HG03103 (cell line): ENCODE data around the gene MESP2.

ENCODE experiments used
- ATAC-seq: cut with Tn5 transposase; IDR thresholded peaks from one replicate; pipeline ENCODE4 v1.9.1; 2021; ENCODE audit warnings: low read depth; ENCODE audit not compliant: unreplicated experiment

MESP2 gene

GRCh38 chr15:89812847-89813320 is 36.8 kb downstream of the MESP2 start:
- ATAC-seq = no peak

GRCh38 chr15:89813381-89814111 is 37.4 kb downstream of the MESP2 start:
- ATAC-seq = no peak

DNA sequence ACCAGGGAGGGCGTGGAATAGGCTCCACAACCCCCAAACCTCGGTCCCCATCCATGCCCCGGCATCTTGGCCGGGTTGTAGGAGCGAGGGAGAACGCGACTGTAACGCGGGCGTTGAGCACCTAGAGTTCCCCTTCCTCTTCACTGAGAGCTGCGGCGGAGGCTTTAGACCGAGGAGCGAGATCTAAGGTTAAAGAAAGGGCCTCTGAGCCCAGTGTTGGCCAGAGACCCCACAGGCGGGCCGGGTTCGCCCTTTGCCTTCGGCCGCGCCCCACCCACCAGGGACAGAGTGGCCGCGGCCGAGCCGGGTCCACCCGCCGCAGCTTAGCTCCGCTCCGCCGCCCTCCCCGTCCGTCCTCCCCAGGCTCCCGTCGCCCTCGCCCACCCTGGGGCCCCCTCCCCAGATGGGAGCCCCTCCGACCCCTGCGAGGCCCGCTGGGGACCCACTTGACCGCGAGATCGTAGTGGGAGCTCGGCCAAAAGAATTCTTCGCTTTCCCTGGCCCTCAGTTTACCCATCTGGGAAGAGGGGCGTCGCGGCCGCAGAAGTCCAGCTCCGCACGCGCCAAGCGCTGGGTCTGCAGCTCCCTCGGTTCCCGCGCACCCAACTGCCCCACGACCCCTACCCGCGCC is 38.1 kb downstream of the MESP2 start:
- ATAC-seq = no peak

DNA sequence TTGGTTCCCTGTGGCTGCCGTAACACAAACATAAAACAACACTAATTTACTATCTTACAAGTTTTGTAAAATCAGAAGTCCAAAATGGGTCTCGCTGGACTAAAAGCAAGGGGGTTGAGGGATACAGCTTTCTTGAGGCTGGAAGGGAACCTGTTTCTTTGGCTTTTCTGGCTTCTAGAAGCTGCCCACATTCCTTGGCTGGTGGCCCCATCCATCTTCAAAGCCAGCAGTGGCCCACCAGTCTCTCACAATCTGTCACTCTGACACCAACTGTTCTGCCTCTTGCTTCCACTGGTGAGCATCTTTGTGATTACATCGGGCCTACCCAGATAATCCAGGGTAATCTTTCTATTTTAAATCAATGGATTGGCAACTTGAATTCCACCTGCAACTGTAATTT is 39.6 kb downstream of the MESP2 start:
- no peak for ATAC-seq

- no peak for ATAC-seq
Observed at GRCh38 chr15:89817701-89818280, 41.7 kb downstream of the MESP2 start.

DNA sequence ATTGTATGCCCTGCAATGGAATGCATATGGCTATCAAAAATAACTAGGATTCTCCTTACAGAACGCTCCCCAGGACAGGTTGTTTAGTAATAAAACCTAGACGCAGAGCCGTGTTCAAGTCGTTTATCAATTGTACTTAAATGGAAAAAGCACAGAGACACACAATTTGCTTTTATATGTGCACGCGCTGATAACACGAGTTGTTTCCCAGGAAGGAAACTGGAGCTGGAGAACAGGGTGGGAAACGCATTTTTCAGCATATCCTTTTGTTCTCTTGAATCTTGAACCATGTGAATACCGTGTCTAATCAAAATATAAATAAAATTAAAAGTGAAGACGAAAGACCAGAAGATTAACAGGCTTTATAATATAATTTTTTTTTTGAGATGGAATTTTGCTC is 42.2 kb downstream of the MESP2 start:
- no peak for ATAC-seq

DNA sequence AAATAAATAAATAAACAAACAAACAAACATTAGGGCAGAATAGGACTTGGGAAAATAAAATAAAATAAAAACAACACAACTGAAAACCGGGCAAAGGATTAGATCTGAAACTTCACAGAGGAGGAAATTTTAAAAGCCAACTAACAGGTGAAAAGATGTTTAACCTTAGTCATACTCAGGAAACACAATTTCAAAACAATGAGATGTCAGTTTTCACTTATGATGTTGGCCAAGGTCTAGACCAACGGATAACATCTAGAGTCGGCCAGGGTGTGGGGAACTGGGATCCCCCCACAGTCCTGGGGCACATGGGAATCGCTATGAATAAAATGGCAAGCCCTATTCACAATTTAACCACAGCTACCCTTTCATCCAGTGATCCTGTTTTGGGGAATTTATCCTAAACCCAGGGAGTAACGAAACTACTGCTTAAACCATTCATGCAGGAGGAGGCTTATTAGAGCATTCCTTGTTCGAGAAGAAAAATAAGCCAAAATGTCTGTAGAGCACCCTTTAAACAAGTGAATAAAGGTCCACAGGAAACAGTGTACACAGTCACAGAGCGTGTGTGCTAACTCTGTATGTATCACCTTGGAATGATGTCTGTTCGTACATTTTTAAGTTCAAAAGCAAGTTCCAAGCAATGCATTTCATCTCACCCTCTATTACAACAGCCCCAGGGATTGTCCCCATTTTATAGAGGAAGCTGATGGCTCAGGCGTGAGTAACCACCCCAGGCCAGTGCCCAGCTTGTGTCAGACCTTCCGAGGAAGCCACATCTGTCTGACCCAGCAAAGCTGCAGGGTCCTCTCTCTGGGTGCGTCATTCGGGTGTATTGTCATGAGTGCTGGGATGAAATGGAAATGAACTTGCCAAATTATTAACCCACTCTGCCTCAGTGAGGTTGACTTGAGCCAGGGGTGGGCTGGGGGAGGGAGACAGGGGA is 44.8 kb downstream of the MESP2 start:
- no peak for ATAC-seq

DNA sequence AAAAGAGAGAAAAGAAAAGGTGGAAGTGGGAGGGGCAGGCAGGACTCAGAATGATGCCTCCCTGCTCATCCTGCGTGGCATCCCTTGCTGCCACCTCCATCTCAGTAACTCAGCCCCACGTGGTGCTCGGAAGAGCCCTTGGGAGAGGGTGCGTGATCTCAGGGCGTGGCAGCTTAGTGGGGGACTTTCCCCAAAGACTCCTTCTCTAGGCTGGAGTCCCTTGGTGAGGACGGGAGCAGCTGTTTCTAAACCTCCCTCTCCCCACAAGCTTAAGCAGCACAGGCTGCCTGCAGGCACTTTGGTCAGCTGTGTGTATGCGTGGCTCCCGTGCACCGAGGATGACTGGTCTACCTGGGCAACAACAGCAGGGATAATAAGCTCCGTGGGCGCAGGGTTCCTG is 45.9 kb downstream of the MESP2 start:
- ATAC-seq = no peak

- ATAC-seq = no peak
Observed at GRCh38 chr15:89822611-89822950, 46.4 kb downstream of the MESP2 start.

- ATAC-seq = no peak
Observed at GRCh38 chr15:89822951-89823711, 47.0 kb downstream of the MESP2 start.

DNA sequence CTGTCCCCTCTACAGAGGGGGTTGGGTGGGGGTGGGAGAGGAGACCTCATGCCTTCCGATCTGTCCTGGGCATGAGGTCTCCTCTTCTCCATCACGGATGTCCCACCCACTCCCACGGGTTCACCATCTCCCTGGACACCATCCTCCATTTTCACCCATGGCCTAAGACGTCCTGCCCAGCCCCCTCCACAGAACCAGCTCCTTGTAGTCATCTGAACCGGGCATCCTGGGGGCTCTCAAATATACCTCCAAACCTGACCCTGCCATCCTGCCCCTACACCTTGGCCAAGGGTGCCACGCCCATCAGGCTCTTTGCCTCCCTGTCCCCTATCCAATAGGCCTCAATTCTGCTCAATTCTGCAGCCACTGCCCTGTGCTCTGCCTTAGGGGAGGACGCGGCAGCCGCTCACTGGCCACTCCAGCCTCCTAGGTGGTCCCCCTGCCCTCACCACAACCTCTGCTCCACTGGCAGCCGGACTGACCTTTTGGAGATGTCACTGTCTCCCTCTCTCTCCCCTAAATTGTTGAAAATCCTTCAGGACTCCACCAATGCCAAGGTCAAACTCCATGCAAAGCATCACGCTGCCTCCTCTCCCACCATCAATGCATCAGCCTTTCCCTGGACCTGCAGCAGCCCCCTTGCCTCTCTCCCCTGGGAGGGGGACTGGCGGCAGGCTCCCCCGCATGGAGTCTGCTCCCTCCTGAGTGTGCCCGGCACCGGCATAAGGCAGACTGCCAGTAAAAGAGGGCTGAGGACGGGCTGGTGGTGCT is 47.9 kb downstream of the MESP2 start:
- no peak for ATAC-seq

- ATAC-seq = no peak
Observed at GRCh38 chr15:89824607-89824867, 48.4 kb downstream of the MESP2 start.

DNA sequence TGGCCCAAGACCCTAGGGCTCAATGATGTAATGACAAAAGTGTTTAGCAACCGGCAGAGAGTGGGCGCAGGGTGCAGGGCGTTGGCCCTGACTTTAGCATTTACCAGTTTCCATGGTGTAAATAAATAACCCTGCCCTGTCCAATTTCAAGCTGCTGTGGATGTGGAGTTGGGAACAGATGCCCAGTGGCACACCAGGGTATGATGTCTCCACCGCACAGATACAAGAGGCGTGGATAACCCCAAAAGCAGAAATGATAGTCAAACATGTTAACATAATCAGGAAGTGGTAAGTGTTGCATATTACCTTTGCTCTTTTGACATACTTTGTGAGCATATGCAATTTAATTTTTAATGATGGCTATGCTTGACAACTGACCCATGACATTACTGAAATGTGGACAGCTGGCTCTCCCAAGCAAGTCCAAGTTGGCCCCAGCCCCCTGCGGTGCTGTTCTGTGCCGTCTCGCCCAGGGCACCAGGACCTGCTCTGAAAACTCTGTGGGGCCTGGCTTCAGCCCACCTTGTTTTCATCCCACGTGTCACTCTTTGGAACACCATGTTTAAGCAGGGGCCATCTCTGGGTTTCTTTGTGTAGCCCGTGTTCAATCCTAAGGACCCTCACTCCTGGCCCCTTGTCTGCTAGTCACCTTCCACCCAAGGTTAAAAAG is 49.3 kb downstream of the MESP2 start:
- ATAC-seq = no peak

DNA sequence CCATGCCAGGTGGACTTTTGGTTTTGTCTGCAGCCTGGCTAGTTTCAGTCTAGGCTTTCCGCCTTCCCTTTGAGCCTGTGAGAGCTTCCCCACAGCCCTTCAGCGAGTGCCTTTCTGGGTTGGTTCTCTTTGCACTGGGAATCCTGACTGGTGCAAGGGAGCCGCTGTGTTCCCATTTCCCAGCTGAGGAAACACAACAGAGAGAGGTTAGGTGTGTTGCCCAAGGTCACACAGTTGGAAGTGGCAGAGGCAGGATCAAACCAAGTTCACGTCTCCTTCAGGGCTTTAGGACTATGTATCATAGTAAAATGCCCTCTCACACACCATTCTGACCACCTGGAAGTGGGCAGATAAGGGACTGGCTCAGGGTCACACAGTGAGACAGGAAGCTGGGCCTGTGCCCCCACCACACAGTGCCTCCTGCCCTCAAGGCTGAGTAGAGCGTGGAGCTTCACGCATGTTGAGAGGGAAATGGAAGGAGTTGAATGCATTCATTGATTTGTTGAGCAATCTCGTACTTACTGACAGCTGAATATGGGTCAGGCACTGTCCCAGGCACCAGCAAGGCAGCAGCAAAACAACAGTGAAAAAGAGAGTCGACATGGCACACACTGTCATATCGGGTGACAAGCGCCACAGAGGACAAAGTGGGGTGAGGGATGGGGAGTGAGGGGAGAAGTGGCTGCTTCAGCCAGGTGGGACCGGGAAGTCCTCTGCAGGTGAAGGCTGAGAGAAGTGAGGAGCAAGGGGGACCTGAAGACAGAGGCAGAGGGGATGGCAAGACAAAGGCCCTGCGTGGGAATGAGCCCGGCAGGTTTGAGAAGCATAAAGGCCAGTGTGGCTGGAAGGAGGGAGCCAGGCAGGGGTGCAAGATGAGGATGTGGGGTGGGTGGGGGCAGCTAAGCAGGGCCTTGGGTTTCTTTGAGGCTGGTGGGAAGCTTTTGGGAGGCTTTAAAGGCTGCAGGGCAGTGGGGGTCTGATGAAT is 50.8 kb downstream of the MESP2 start:
- no peak for ATAC-seq

DNA sequence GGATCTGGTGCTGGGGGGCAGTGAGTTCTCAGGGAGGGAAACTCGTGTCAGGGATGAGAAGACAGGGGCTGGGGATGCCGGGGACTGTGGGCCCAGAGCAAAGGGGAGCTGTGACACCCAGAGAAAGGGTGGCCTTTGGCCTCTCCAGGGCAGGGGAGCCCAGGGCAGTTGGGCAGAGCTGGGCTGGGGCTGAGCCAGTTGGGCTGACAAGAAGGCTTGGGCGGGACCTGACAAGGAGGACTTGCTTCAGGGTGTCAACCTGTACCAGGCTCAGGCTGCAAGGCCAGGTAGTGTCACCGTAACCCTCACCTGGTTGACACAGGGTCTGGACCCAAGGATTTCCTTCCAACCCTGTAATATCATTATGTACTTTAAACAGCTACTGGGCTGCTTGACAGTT is 51.7 kb downstream of the MESP2 start:
- no peak for ATAC-seq
